GM23248 (cell line): Measurements from ENCODE around the gene CYTH2. TPM values are rescaled to one million over a fixed set of nuclear protein-coding genes. Genes with fewer than 3 reads are reported as not detected.
A peak's percentile ranks its signal among the peaks of the same experiment; 100 is the strongest.

Experiments
- DNase-seq: peaks from one replicate; pipeline ENCODE4 v3.0.0-alpha.2; 2015
- H2AFZ ChIP-seq: fragments of 200-600 bp; sonication (generic); 2 replicates; pipeline ENCODE4 v1.6.1; 2016; ENCODE audit warnings: antibody characterized with exemption
- H3F3A ChIP-seq: fragments of 200-600 bp; sonication (generic); 2 replicates; pipeline ENCODE4 v1.6.1; 2016; ENCODE audit warnings: mild to moderate bottlenecking, antibody characterized with exemption, mixed run types; ENCODE audit not compliant: insufficient read depth
- H3K27ac ChIP-seq: fragments of 200-600 bp; sonication (generic); 2 replicates; pipeline ENCODE4 v1.5.1; 2016; ENCODE audit warnings: mild to moderate bottlenecking
- H3K27me3 ChIP-seq: fragments of 200-600 bp; sonication (generic); replicated peaks from 2 replicates; pipeline ENCODE4 v1.6.1; 2016; ENCODE audit warnings: mild to moderate bottlenecking; ENCODE audit not compliant: insufficient read depth
- H3K36me3 ChIP-seq: fragments of 200-600 bp; sonication (generic); 2 replicates; pipeline ENCODE4 v1.6.1; 2016; ENCODE audit warnings: low read depth, mild to moderate bottlenecking
- H3K4me1 ChIP-seq: fragments of 200-600 bp; sonication (generic); 2 replicates; pipeline ENCODE4 v1.6.1; 2016; ENCODE audit warnings: mild to moderate bottlenecking; ENCODE audit not compliant: insufficient read depth
- H3K4me2 ChIP-seq: fragments of 200-600 bp; sonication (generic); one replicate; pipeline ENCODE4 v1.6.1; 2016; ENCODE audit warnings: mild to moderate bottlenecking; ENCODE audit not compliant: unreplicated experiment
- H3K4me3 ChIP-seq: fragments of 200-600 bp; sonication (generic); 2 replicates; pipeline ENCODE4 v1.5.1; 2016; ENCODE audit warnings: mild to moderate bottlenecking
- H3K79me2 ChIP-seq: fragments of 200-600 bp; sonication (generic); 2 replicates; pipeline ENCODE4 v1.6.1; 2016; ENCODE audit warnings: mild to moderate bottlenecking; ENCODE audit not compliant: insufficient read depth
- H3K9ac ChIP-seq: fragments of 200-600 bp; sonication (generic); 2 replicates; pipeline ENCODE4 v1.6.1; 2016; ENCODE audit warnings: mild to moderate bottlenecking
- H3K9me2 ChIP-seq: fragments of 200-600 bp; sonication (generic); 2 replicates; pipeline ENCODE4 v1.6.1; 2016; ENCODE audit warnings: mixed run types, mild to moderate bottlenecking, moderate library complexity; ENCODE audit not compliant: insufficient read depth
- H3K9me3 ChIP-seq: fragments of 200-600 bp; sonication (generic); one replicate; pipeline ENCODE4 v1.6.1; 2017; ENCODE audit warnings: low read depth
- H4K20me1 ChIP-seq: fragments of 200-600 bp; sonication (generic); 2 replicates; pipeline ENCODE4 v1.6.0; 2016; ENCODE audit not compliant: insufficient read depth
- EZH2 ChIP-seq: fragments of 200-600 bp; sonication (generic); IDR thresholded peaks from 2 replicates; pipeline ENCODE4 v1.6.1; 2018; ENCODE audit warnings: antibody characterized with exemption, mild to moderate bottlenecking; ENCODE audit not compliant: insufficient read depth, poor library complexity, severe bottlenecking
- EZH2phosphoT487 ChIP-seq: fragments of 200-600 bp; sonication (generic); IDR thresholded peaks from 2 replicates; pipeline ENCODE4 v1.6.1; 2018; ENCODE audit warnings: antibody characterized with exemption, moderate library complexity, mild to moderate bottlenecking, low read depth; ENCODE audit not compliant: insufficient read depth
- WGBS, 2 experiments: methylation state at CpG; one replicate each; pipeline ENCODE4 v1.1.6; 2015 to 2017; ENCODE audit warnings: low lambda C conversion rate in 2 of 2, low coverage in 1 of 2; ENCODE audit errors: missing lambda C conversion rate in 2 of 2; 5-methylcytosine and 5-hydroxymethylcytosine counted together
- in situ Hi-C: fragments of 300-500 bp; cut with MboI; formaldehyde crosslinking; loops from 2 replicates; pipeline ENCODE4 v1.15.0; 2020
- polyA plus RNA-seq: library from polyadenylated mRNA; unstranded; fragments of >200 nt; fragmentation: Nextera tagmentation; extraction: Ambion mirVana; gene quantifications from 2 replicates; pipeline ENCODE4 v1.2.1, GENCODE V29; 2016
- total RNA-seq: library from RNA; depleted of rRNA; stranded (reverse); fragments of >200 nt; shearing (Covaris generic); gene quantifications from 2 replicates; pipeline ENCODE4 v1.2.3, GENCODE V29; 2014; rRNA removed

CYTH2 gene
- total RNA-seq (80.7 and 86.0 TPM in 2 replicates), polyA plus RNA-seq (40.9 and 41.6 TPM in 2 replicates)

DNA sequence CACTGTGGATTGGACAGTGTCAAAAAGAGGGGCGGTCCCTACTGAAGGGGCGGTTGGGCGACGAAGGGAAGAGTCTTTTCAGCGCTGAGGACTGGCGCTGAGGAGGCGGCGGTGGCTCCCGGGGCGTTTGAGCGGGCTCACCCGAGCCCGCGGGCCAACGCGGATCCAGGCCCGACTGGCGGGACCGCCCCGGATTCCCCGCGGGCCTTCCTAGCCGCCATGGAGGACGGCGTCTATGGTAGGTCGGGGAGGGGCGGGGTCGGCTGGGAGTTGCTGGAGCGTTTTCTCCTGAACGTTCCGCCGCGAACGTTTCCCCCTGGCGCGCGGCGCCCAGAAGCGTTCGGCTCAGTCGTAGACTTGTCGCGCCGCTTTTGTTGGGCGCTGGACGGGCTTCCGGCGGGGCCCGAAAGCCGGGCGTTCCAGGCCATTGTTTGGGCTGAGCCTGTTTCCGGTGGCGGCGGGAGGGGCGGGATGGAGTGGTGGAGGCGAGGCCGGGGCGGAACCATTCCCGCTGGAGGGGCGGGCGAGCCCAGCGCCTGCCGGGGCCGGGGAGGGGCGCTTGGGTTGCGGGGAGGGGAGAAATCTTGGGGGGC lies at the start of gene CYTH2:
Gene CYTH2 (plus strand): TSS at position 81 of the 593 bp plus-strand sequence. CDS start 139 bp downstream, at position 220.
- Histone ChIP-seq H3K27ac (peak within 1 kb of the TSS; percentile 87), H3F3A (peaks cover 6% of the 10 kb centered on the region), H4K20me1 (no peaks in the 10 kb centered on the region; the same call in 1 of the 2 replicates), H3K9ac (peak within 1 kb of the TSS; percentile 94), H3K9me2 (no peaks in the 10 kb centered on the region), H3K4me2 (peak within 1 kb of the TSS; percentile 92), H2AFZ (peak within 1 kb of the TSS; percentile 81), H3K27me3 (no peaks in the 10 kb centered on the region), H3K4me1 (peaks cover 12% of the 10 kb centered on the region), H3K9me3 (no peaks in the 10 kb centered on the region), H3K4me3 (peak within 1 kb of the TSS; percentile 80), H3K79me2 (peaks cover 37% of the 10 kb centered on the region), H3K36me3 (peaks cover 37% of the 10 kb centered on the region)
- WGBS, 2 experiments: 1% methylated on average over 46 to 48 of the region's 66 CpGs
- in situ Hi-C loops: no loop called here
- DNase-seq: peak; percentile 89
- TF ChIP-seq EZH2phosphoT487: no peak
- no peak for TF ChIP-seq EZH2

GRCh38 chr19:48421548-48421947 lies 47.6 kb upstream of the CYTH2 start:
- peak; percentile 45 for DNase-seq
- Histone ChIP-seq H3K4me2 (no peak overlapping the region), H3K9me3 (no peaks in the 10 kb centered on the region), H3K4me1 (0 out of 2 replicates have a peak, but pooled peaks cover 5% of the 10 kb centered on the region), H3K27ac (no peak overlapping the region), H2AFZ (no peak overlapping the region), H3K9ac (no peak overlapping the region), H3K4me3 (no peak overlapping the region), H3K9me2 (no peaks in the 10 kb centered on the region), H4K20me1 (no peaks in the 10 kb centered on the region), H3K79me2 (no peaks in the 10 kb centered on the region), H3K36me3 (no peaks in the 10 kb centered on the region), H3F3A (no peaks in the 10 kb centered on the region), H3K27me3 (no peaks in the 10 kb centered on the region)
- no peak for TF ChIP-seq EZH2
- TF ChIP-seq EZH2phosphoT487: no peak
- in situ Hi-C loops: no loop called here
- WGBS, 2 experiments: 52 to 59% methylated on average over 15 to 16 of the region's 16 CpGs

DNA sequence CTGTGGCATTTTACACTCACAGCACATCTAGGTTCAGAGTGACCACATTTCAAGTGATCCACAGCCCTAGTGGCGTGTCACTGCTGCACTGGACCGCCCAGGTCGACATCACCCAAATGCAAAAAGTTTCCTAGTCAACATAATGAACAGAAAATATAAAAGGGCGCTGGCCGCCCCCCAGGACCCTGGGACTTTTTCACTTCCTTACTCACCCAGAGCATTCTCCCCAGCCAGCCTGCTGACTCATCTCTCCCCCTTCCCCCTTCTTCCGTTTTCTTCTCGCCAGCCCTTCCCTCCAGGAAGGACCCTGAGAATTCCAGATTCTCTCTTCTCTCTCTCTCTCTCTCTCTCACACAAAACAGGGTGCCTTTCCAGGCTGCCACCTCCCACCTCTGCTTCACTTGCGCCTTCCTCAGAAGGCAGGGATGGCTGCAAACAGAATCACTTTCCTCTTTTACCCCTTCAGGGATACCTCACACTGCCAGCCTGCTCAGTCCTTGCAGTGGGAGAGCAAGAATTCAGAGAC lies 44.4 kb upstream of the CYTH2 start:
- Histone ChIP-seq H3K9me2 (no peaks in the 10 kb centered on the region), H3K27me3 (no peaks in the 10 kb centered on the region), H3K27ac (no peak overlapping the region), H3K9ac (no peak overlapping the region), H3K4me3 (no peak overlapping the region), H3K9me3 (no peaks in the 10 kb centered on the region), H3K36me3 (no peaks in the 10 kb centered on the region), H3K4me2 (peak overlapping the region; percentile 36), H4K20me1 (no peaks in the 10 kb centered on the region), H3K79me2 (no peaks in the 10 kb centered on the region), H2AFZ (peak overlapping the region; percentile 66), H3F3A (no peaks in the 10 kb centered on the region), H3K4me1 (0 out of 2 replicates have a peak, but pooled peaks cover 5% of the 10 kb centered on the region)
- 58 to 70% methylated on average over 8 of the region's 8 CpGs for WGBS, 2 experiments
- DNase-seq: peak; percentile 49
- TF ChIP-seq EZH2phosphoT487: no peak
- no peak for TF ChIP-seq EZH2
- in situ Hi-C loops: no loop called here

GRCh38 chr19:48428670-48429069 lies 40.5 kb upstream of the CYTH2 start:
- H3K9ac ChIP-seq: no peak overlapping the region
- no peaks in the 10 kb centered on the region for H3K9me3 ChIP-seq
- no peak overlapping the region for H2AFZ ChIP-seq
- TF ChIP-seq EZH2: no peak
- TF ChIP-seq EZH2phosphoT487: no peak
- no peaks in the 10 kb centered on the region; the same call in 1 of the 2 replicates for H3K36me3 ChIP-seq
- H3K4me2 ChIP-seq: no peak overlapping the region
- in situ Hi-C loops: no loop called here
- H3F3A ChIP-seq: no peaks in the 10 kb centered on the region
- WGBS, 2 experiments: 100% methylated on average over 1 of the region's 1 CpG
- no peak for DNase-seq
- H3K4me3 ChIP-seq: no peak overlapping the region
- no peaks in the 10 kb centered on the region for H4K20me1 ChIP-seq
- 0 out of 2 replicates have a peak, but pooled peaks cover 5% of the 10 kb centered on the region for H3K4me1 ChIP-seq
- no peak overlapping the region for H3K27ac ChIP-seq
- H3K79me2 ChIP-seq: no peaks in the 10 kb centered on the region
- H3K27me3 ChIP-seq: no peaks in the 10 kb centered on the region
- H3K9me2 ChIP-seq: no peaks in the 10 kb centered on the region
